Measurements from ENCODE around the gene BAAT.

Gene BAAT

DNA sequence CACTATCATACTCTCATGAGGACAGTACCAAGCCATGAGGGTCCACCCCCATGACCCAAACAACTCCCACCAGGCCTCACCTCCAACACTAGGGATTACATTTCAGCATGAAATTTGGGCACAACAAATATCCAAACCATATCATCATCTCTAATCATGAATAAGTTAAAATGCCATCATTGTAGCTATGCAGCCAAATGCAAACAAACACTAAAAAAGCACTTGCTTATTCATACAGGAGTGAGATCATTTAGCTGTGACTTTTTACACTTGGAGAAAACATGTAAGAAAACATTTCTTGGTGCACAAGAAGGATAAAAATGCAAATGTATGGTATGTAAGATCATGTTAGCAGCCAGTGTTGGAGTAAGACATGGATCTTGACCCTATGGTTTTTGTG, 24.2 kb downstream of the BAAT start:
- no peaks in the 10 kb centered on the region for H3F3A ChIP-seq (ENCODE audit: control insufficient read depth, insufficient read depth)
- no peak overlapping the region for H3K4me3 ChIP-seq (ENCODE audit: low read length)
- H4K20me1 ChIP-seq (ENCODE audit: control insufficient read depth, insufficient read depth, low read depth, low read length), result no peaks in the 10 kb centered on the region
- H3K27ac ChIP-seq (ENCODE audit: low read depth, low read length), result no peak overlapping the region
- no peaks in the 10 kb centered on the region for H3K27me3 ChIP-seq (ENCODE audit: control insufficient read depth, low read length)
- no peaks in the 10 kb centered on the region for H3K9me2 ChIP-seq (replicated peaks; ENCODE audit: control insufficient read depth, low read length)
- H3K9me3 ChIP-seq (ENCODE audit: control insufficient read depth, insufficient read depth, low read length), result no peaks in the 10 kb centered on the region
- no peaks in the 10 kb centered on the region for H3K79me2 ChIP-seq (ENCODE audit: control insufficient read depth, low read length)
- H3K36me3 ChIP-seq (ENCODE audit: control insufficient read depth, low read length), result no peaks in the 10 kb centered on the region
- H3K4me2 ChIP-seq (ENCODE audit: low read length), result no peak overlapping the region
- TF ChIP-seq EZH2phosphoT487 (IDR thresholded peaks at IDR 0.05; ENCODE audit: borderline replicate concordance, low read length), result no peak
- TF ChIP-seq, protein P1, sequence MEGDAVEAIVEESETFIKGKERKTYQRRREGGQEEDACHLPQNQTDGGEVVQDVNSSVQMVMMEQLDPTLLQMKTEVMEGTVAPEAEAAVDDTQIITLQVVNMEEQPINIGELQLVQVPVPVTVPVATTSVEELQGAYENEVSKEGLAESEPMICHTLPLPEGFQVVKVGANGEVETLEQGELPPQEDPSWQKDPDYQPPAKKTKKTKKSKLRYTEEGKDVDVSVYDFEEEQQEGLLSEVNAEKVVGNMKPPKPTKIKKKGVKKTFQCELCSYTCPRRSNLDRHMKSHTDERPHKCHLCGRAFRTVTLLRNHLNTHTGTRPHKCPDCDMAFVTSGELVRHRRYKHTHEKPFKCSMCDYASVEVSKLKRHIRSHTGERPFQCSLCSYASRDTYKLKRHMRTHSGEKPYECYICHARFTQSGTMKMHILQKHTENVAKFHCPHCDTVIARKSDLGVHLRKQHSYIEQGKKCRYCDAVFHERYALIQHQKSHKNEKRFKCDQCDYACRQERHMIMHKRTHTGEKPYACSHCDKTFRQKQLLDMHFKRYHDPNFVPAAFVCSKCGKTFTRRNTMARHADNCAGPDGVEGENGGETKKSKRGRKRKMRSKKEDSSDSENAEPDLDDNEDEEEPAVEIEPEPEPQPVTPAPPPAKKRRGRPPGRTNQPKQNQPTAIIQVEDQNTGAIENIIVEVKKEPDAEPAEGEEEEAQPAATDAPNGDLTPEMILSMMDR (IDR thresholded peaks at IDR 0.05; ENCODE audit: low read depth, low read length, poor library complexity, severe bottlenecking), result no peak
- no peaks in the 10 kb centered on the region for H3K4me1 ChIP-seq (ENCODE audit: control insufficient read depth, low read length)

DNA sequence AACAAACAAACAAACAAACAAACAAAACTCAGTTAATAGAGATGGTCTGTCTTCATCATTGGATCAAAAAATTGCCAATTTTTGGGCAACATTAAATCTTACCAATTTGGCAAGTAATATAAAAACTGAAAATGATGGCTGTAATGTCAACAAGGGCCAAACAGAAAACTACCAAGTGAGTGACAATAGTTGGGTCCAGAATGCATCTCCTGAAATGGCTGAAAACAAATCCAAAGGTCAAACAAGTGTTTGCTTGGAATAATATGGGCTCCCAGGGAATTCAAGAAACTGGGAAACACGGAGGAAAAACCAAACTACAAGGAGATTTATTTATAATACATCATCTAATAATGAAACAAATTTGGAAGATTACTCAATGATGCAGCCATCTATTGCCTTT, 25.1 kb downstream of the BAAT start:
- Histone ChIP-seq H3K4me1 (ENCODE audit: control insufficient read depth, low read length) (no peaks in the 10 kb centered on the region), H3K36me3 (ENCODE audit: control insufficient read depth, low read length) (no peaks in the 10 kb centered on the region), H3K4me3 (ENCODE audit: low read length) (no peak overlapping the region), H3K27ac (ENCODE audit: low read depth, low read length) (no peak overlapping the region), H4K20me1 (ENCODE audit: control insufficient read depth, insufficient read depth, low read depth, low read length) (no peaks in the 10 kb centered on the region), H3K9me3 (ENCODE audit: control insufficient read depth, insufficient read depth, low read length) (no peaks in the 10 kb centered on the region), H3K79me2 (ENCODE audit: control insufficient read depth, low read length) (no peaks in the 10 kb centered on the region), H3K4me2 (ENCODE audit: low read length) (no peak overlapping the region), H3K27me3 (ENCODE audit: control insufficient read depth, low read length) (no peaks in the 10 kb centered on the region), H3F3A (ENCODE audit: control insufficient read depth, insufficient read depth) (no peaks in the 10 kb centered on the region), H3K9me2 (replicated peaks; ENCODE audit: control insufficient read depth, low read length) (no peaks in the 10 kb centered on the region)
- TF ChIP-seq EZH2phosphoT487 (IDR thresholded peaks at IDR 0.05; ENCODE audit: borderline replicate concordance, low read length), result no peak
- TF ChIP-seq, protein P1 (IDR thresholded peaks at IDR 0.05; ENCODE audit: low read depth, low read length, poor library complexity, severe bottlenecking), result no peak

DNA sequence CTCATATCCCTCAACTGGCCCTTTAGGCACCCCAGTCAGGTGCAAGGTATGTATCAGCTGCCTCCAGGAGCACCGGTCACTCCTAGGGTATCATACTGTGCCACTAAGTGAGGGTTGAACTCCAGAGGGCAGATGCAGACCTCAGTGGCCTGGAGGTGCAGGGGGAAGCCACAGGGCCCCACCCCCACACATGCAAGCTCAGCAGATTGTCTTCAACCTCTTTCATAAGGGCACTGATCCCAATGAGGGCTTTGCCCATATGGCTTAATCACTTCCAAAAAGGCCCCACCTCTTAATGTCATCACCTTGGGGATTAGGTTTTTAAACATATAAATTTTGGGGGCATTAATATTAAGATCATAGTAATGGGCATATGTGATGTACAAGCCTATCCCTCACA, 28.2 kb downstream of the BAAT start:
- no peaks in the 10 kb centered on the region for H3K79me2 ChIP-seq (ENCODE audit: control insufficient read depth, low read length)
- H3F3A ChIP-seq (ENCODE audit: control insufficient read depth, insufficient read depth), result no peaks in the 10 kb centered on the region
- no peak overlapping the region for H3K4me2 ChIP-seq (ENCODE audit: low read length)
- H4K20me1 ChIP-seq (ENCODE audit: control insufficient read depth, insufficient read depth, low read depth, low read length), result no peaks in the 10 kb centered on the region
- no peak overlapping the region for H3K4me3 ChIP-seq (ENCODE audit: low read length)
- H3K9me3 ChIP-seq (ENCODE audit: control insufficient read depth, insufficient read depth, low read length), result no peaks in the 10 kb centered on the region
- TF ChIP-seq, protein P1 (IDR thresholded peaks at IDR 0.05; ENCODE audit: low read depth, low read length, poor library complexity, severe bottlenecking), result no peak
- no peaks in the 10 kb centered on the region for H3K27me3 ChIP-seq (ENCODE audit: control insufficient read depth, low read length)
- no peaks in the 10 kb centered on the region for H3K9me2 ChIP-seq (replicated peaks; ENCODE audit: control insufficient read depth, low read length)
- H3K36me3 ChIP-seq (ENCODE audit: control insufficient read depth, low read length), result no peaks in the 10 kb centered on the region
- no peak overlapping the region for H3K27ac ChIP-seq (ENCODE audit: low read depth, low read length)
- no peaks in the 10 kb centered on the region for H3K4me1 ChIP-seq (ENCODE audit: control insufficient read depth, low read length)

All from DOHH2 (cell line).